HL-60 (cell line): Measurements from ENCODE around the gene RGS10.

Experiments
- DNase-seq, 2 experiments: peaks; one replicate each; pipeline ENCODE4 v3.0.0-alpha.2; 2010 to 2020; ENCODE audit warnings: low read depth in 1 of 2, low spot score in 1 of 2
- H3K27ac ChIP-seq: fragments of 250-450 bp; sonication (Bioruptor Pico); replicated peaks from 2 replicates; pipeline ENCODE4 v1.5.1; 2020; ENCODE audit warnings: mild to moderate bottlenecking, moderate library complexity
- H3K27me3 ChIP-seq: fragments of 250-450 bp; sonication (Bioruptor Pico); 2 replicates; pipeline ENCODE4 v1.5.1; 2021; ENCODE audit warnings: mild to moderate bottlenecking, moderate library complexity; ENCODE audit not compliant: insufficient read depth, poor library complexity, severe bottlenecking
- H3K4me3 ChIP-seq: replicated peaks from 2 replicates; pipeline ENCODE4 v1.5.1; 2011; ENCODE audit warnings: mild to moderate bottlenecking, control low read depth, low read length; ENCODE audit not compliant: insufficient read depth
- CTCF ChIP-seq: IDR thresholded peaks from one replicate; pipeline ENCODE4 v1.5.1; 2011; ENCODE audit warnings: low read length, control low read depth, inconsistent platforms; ENCODE audit not compliant: insufficient read depth
- GABPA ChIP-seq: IDR thresholded peaks from 2 replicates; pipeline ENCODE4 v1.6.1; 2012; ENCODE audit warnings: low read depth
- POLR2AphosphoS5 ChIP-seq: IDR thresholded peaks from 2 replicates; pipeline ENCODE4 v1.6.1; 2012; ENCODE audit warnings: low read depth
- REST ChIP-seq: IDR thresholded peaks from 2 replicates; pipeline ENCODE4 v1.6.1; 2012; ENCODE audit warnings: low read depth; ENCODE audit not compliant: insufficient replicate concordance
- SPI1 ChIP-seq: IDR thresholded peaks from 2 replicates; pipeline ENCODE4 v1.6.1; 2012; ENCODE audit warnings: low read depth, mild to moderate bottlenecking, borderline replicate concordance

Gene RGS10

GRCh38 chr10:119454316-119454715, 88.2 kb downstream of the RGS10 start:
- no peaks in the 10 kb centered on the region for H3K27me3 ChIP-seq
- H3K4me3 ChIP-seq: no peak overlapping the region
- no peak overlapping the region for H3K27ac ChIP-seq
- no peak for DNase-seq
- no peak for TF ChIP-seq POLR2AphosphoS5
- no peak for TF ChIP-seq CTCF
- TF ChIP-seq REST: no peak
- no peak for TF ChIP-seq GABPA
- no peak for TF ChIP-seq SPI1

GRCh38 chr10:119453313-119453712, 89.2 kb downstream of the RGS10 start:
- DNase-seq: no peak
- Histone ChIP-seq H3K27ac (no peak overlapping the region), H3K27me3 (no peaks in the 10 kb centered on the region), H3K4me3 (no peak overlapping the region)
- TF ChIP-seq GABPA (no peak), REST (no peak), CTCF (no peak), POLR2AphosphoS5 (no peak), SPI1 (no peak)

- no peak for TF ChIP-seq GABPA
- TF ChIP-seq REST: no peak
- TF ChIP-seq SPI1: no peak
- TF ChIP-seq CTCF: no peak
- no peak for TF ChIP-seq POLR2AphosphoS5
- no peaks in the 10 kb centered on the region for H3K27me3 ChIP-seq
- H3K27ac ChIP-seq: no peak overlapping the region
Observed at GRCh38 chr10:119452396-119452795, 90.1 kb downstream of the RGS10 start.

More at GRCh38 chr10:119452396-119452795, 90.1 kb downstream of the RGS10 start:
- H3K4me3 ChIP-seq: no peak overlapping the region
- no peak for DNase-seq
